ENCODE measurements around the gene COL15A1.

GRCh38 chr9:99113414-99114048 is 169.8 kb downstream of the COL15A1 start:
- no peak for TF ChIP-seq CTCF (IDR thresholded peaks at IDR 0.05)
- TF ChIP-seq POLR2A (IDR thresholded peaks at IDR 0.05; ENCODE audit: low read depth), result no peak

Data from esophagus muscularis mucosa (tissue), 3 donors.